ENCODE data around the gene WLS.
"Not testable (repeated sequence)": the region's sequence is repeated elsewhere in the genome, so short reads cannot be mapped to it uniquely, and the experiment has no call there.

The WLS gene

GRCh38 chr1:68162761-68163160 lies 69.6 kb downstream of the WLS start:
- DNase-seq: no peak

- DNase-seq: not testable (repeated sequence)
Measured at GRCh38 chr1:68161672-68162071, 70.7 kb downstream of the WLS start.

GRCh38 chr1:68160935-68161334 lies 71.4 kb downstream of the WLS start:
- DNase-seq: not testable (repeated sequence)

GRCh38 chr1:68160021-68160420 lies 72.3 kb downstream of the WLS start:
- no peak for DNase-seq

- no peak for DNase-seq
Measured at GRCh38 chr1:68158837-68159236, 73.5 kb downstream of the WLS start.

- no peak for DNase-seq
Measured at GRCh38 chr1:68157416-68157815, 74.9 kb downstream of the WLS start.

GRCh38 chr1:68151690-68152089 lies 80.6 kb downstream of the WLS start:
- DNase-seq: no peak

GRCh38 chr1:68149907-68150306 lies 82.4 kb downstream of the WLS start:
- DNase-seq: peak in 1 of 2 experiments; percentile 4

- DNase-seq: no peak
Measured at GRCh38 chr1:68149110-68149798, 83.1 kb downstream of the WLS start.

GRCh38 chr1:68148631-68149030 lies 83.7 kb downstream of the WLS start:
- DNase-seq: no peak

GRCh38 chr1:68147534-68148171 lies 84.7 kb downstream of the WLS start:
- DNase-seq: no peak

- no peak for DNase-seq
Measured at GRCh38 chr1:68145418-68146126, 86.8 kb downstream of the WLS start.

GRCh38 chr1:68144856-68145255 lies 87.5 kb downstream of the WLS start:
- DNase-seq: no peak

- no peak for DNase-seq
Measured at GRCh38 chr1:68143633-68144032, 88.7 kb downstream of the WLS start.

GRCh38 chr1:68142461-68142860 lies 89.9 kb downstream of the WLS start:
- DNase-seq: no peak

- DNase-seq: no peak
Measured at GRCh38 chr1:68142036-68142435, 90.3 kb downstream of the WLS start.

GRCh38 chr1:68141071-68142021 lies 91.0 kb downstream of the WLS start:
- no peak for DNase-seq

- no peak for DNase-seq
Measured at GRCh38 chr1:68140536-68140935, 91.8 kb downstream of the WLS start.

GRCh38 chr1:68136187-68136586 lies 96.1 kb downstream of the WLS start:
- DNase-seq: no peak

GRCh38 chr1:68132426-68133130 lies 99.7 kb downstream of the WLS start:
- DNase-seq: no peak

- no peak for DNase-seq
Measured at GRCh38 chr1:68131261-68131660, 101.1 kb downstream of the WLS start.

- no peak for DNase-seq
Measured at GRCh38 chr1:68129536-68130250, 102.6 kb downstream of the WLS start.
